Body of pancreas (tissue), 4 donors: Measurements from ENCODE around the gene BPIFB6.

Experiments used
- CTCF ChIP-seq, 7 experiments: fragments of 450-650 bp in 4 of 7; fragments of 200-600 bp in 3 of 7; sonication (generic) in 3 of 7; IDR thresholded peaks; one replicate each; pipeline ENCODE4 v1.5.1; 2016 to 2019; ENCODE audit warnings: antibody characterized with exemption in 7 of 7
- POLR2A ChIP-seq, 3 donors: fragments of 450-650 bp; IDR thresholded peaks; one replicate each; pipeline ENCODE4 v1.6.1; 2016; ENCODE audit warnings: antibody characterized with exemption in 3 of 3, mild to moderate bottlenecking in 2 of 3

DNA sequence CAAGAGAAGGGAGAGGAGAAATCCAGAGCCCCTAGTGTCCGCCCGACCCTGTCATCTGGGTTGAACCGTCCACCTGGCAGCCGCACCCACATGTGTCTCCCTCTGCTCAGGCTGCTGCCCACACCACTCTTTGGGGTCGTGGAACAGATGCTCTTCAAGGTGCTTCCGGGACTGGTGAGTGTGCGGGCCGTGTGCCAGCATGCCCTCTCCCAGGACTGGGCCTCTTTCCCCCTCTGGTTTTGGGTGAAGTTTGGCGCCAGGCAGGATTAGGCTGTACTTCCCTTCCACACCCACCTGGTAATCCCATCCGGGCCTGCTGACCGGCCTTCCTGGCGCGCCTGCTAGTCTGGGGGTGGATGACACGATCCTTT lies 30.2 kb downstream of the BPIFB6 start:
- TF ChIP-seq POLR2A (IDR thresholded peaks at IDR 0.05) (no peak), CTCF (IDR thresholded peaks at IDR 0.05) (no peak)
